Thoracic aorta (tissue), 2 donors: Measurements from ENCODE around the gene DHX9. TPM values are rescaled to one million over a fixed set of nuclear protein-coding genes. Genes with fewer than 3 reads are reported as not detected.

ENCODE experiments used
- ATAC-seq: fragments of 150-250 bp; one replicate; pipeline ENCODE4 v1.8.0; 2017; ENCODE audit warnings: low read depth; ENCODE audit not compliant: insufficient number of reproducible peaks, low FRiP score
- DNase-seq: peaks from one replicate; pipeline ENCODE4 v3.0.0-alpha.2; 2020; ENCODE audit warnings: low spot score
- H3K27ac ChIP-seq, 2 donors: fragments of 200-600 bp; sonication (generic); 1 replicate in 1 of 2; 2 replicates in 1 of 2; pipeline ENCODE4 v1.5.1; 2016; ENCODE audit warnings: mild to moderate bottlenecking in 2 of 2, moderate library complexity in 2 of 2
- H3K27me3 ChIP-seq: fragments of 200-600 bp; sonication (generic); replicated peaks from 2 replicates; pipeline ENCODE4 v1.6.0; 2016; ENCODE audit warnings: mild to moderate bottlenecking; ENCODE audit not compliant: insufficient read depth
- H3K36me3 ChIP-seq: fragments of 200-600 bp; sonication (generic); one replicate; pipeline ENCODE4 v1.5.1; 2016
- H3K4me1 ChIP-seq, 2 donors: fragments of 200-600 bp; sonication (generic); 1 replicate in 1 of 2; 2 replicates in 1 of 2; pipeline versions ENCODE4 v1.5.1 to v1.6.0; 2016; ENCODE audit warnings: low read depth in 2 of 2, mild to moderate bottlenecking in 1 of 2; ENCODE audit not compliant: control insufficient read depth in 1 of 2
- H3K4me3 ChIP-seq: fragments of 200-600 bp; sonication (generic); 2 replicates; pipeline ENCODE4 v1.5.1; 2016; ENCODE audit warnings: mild to moderate bottlenecking
- H3K9me3 ChIP-seq: fragments of 200-600 bp; sonication (generic); 2 replicates; pipeline ENCODE4 v1.5.1; 2016
- CTCF ChIP-seq: fragments of 200-600 bp; sonication (generic); IDR thresholded peaks from one replicate; pipeline ENCODE4 v1.5.1; 2019; ENCODE audit warnings: antibody characterized with exemption
- total RNA-seq, 2 donors: library from RNA; depleted of rRNA; stranded (reverse); fragments of >200 nt; gene quantifications; one replicate each; pipeline versions ENCODE4 v1.1.0 to v1.2.3, GENCODE V29; 2016

The DHX9 gene
- total RNA-seq, 2 donors from 2014 or later, result 62.7 to 67.9 TPM

- DNase-seq (no peak), ATAC-seq (no peak)
- no peak overlapping the region for H3K27ac ChIP-seq
- H3K36me3 ChIP-seq, result no peaks in the 10 kb centered on the region
- no peak for TF ChIP-seq CTCF
- H3K4me3 ChIP-seq, result no peak overlapping the region
- no peaks in the 10 kb centered on the region for H3K4me1 ChIP-seq
- H3K9me3 ChIP-seq, result peaks cover 9% of the 10 kb centered on the region
- no peaks in the 10 kb centered on the region for H3K27me3 ChIP-seq
These were observed 71.0 kb downstream of the DHX9 start for GRCh38 chr1:182910143-182910542.

- no peaks in the 10 kb centered on the region for H3K27me3 ChIP-seq
- no peaks in the 10 kb centered on the region for H3K4me1 ChIP-seq
- no peak overlapping the region for H3K27ac ChIP-seq
- TF ChIP-seq CTCF, result no peak
- H3K9me3 ChIP-seq, result peaks cover 9% of the 10 kb centered on the region
- DNase-seq, result no peak
- H3K4me3 ChIP-seq, result no peak overlapping the region
- ATAC-seq, result no peak
- no peaks in the 10 kb centered on the region for H3K36me3 ChIP-seq
These were observed 74.3 kb downstream of the DHX9 start for GRCh38 chr1:182913401-182913800.

GRCh38 chr1:182917378-182917777, 78.2 kb downstream of the DHX9 start:
- Histone ChIP-seq H3K27me3 (no peaks in the 10 kb centered on the region), H3K36me3 (no peaks in the 10 kb centered on the region), H3K9me3 (peaks cover 9% of the 10 kb centered on the region), H3K4me1 (no peaks in the 10 kb centered on the region), H3K4me3 (no peak overlapping the region), H3K27ac (no peak overlapping the region)
- no peak for TF ChIP-seq CTCF
- DNase-seq (no peak), ATAC-seq (no peak)

- no peaks in the 10 kb centered on the region for H3K27me3 ChIP-seq
- no peaks in the 10 kb centered on the region for H3K4me1 ChIP-seq
- TF ChIP-seq CTCF, result no peak
- no peaks in the 10 kb centered on the region for H3K9me3 ChIP-seq
- H3K4me3 ChIP-seq, result no peak overlapping the region
- no peak for DNase-seq
- ATAC-seq, result no peak
- H3K27ac ChIP-seq, result no peak overlapping the region
- no peaks in the 10 kb centered on the region for H3K36me3 ChIP-seq
These were observed 86.5 kb downstream of the DHX9 start for GRCh38 chr1:182925661-182926060.

GRCh38 chr1:182927693-182928433, 88.7 kb downstream of the DHX9 start:
- ATAC-seq, result no peak
- Histone ChIP-seq H3K9me3 (no peaks in the 10 kb centered on the region), H3K36me3 (no peaks in the 10 kb centered on the region), H3K4me3 (no peak overlapping the region), H3K27me3 (no peaks in the 10 kb centered on the region), H3K4me1 (no peaks in the 10 kb centered on the region), H3K27ac (no peak overlapping the region)
- no peak for TF ChIP-seq CTCF
- no peak for DNase-seq
